C4-2B (cell line): ENCODE measurements around the gene PTGIR.
"Not testable (repeated sequence)": the region's sequence is repeated elsewhere in the genome, so short reads cannot be mapped to it uniquely, and the experiment has no call there.

Experiments used
- H3K27ac ChIP-seq: fragments of 450-650 bp; 2 replicates; pipeline ENCODE4 v1.5.1; 2017
- ZFX ChIP-seq: fragments of 450-650 bp; IDR thresholded peaks from 2 replicates; pipeline ENCODE4 v1.6.1; 2017
- TF ChIP-seq, protein P1 (sequence below): fragments of 450-650 bp; conservative IDR thresholded peaks from 2 replicates; pipeline ENCODE4 v1.5.1; 2017; ENCODE audit warnings: mild to moderate bottlenecking

PTGIR gene

DNA sequence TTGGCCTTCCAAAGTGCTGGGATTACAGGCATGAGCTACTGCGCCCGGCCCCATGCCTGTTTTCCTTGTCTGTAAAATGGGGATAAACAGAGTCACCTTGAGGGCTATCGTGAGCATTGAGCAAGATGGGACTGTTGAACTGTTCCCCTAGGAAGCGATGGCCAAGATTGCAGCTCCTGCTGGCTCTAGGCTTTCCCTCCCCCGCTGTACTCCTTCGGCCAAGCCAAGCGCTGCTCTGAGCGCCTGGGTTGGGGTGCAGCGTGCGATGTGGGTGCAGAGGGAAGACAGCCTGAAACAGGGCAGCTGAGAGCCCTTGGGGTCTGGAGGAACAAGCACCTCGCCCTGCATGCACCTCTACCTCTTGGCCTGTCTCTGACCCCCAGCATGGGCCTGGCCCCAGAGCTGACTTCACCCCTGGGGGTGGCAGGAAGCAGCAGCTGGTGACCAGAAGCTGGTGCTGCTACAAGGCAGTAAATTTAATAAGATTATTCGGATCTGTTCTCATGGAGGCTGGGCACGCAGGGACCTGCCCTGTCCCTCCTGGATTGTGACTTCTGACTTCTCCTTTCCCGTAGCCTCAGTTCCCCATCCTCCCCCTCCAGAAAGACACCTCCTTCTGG, 5.8 kb upstream of the PTGIR start:
- no peak for TF ChIP-seq ZFX
- TF ChIP-seq, protein P1, sequence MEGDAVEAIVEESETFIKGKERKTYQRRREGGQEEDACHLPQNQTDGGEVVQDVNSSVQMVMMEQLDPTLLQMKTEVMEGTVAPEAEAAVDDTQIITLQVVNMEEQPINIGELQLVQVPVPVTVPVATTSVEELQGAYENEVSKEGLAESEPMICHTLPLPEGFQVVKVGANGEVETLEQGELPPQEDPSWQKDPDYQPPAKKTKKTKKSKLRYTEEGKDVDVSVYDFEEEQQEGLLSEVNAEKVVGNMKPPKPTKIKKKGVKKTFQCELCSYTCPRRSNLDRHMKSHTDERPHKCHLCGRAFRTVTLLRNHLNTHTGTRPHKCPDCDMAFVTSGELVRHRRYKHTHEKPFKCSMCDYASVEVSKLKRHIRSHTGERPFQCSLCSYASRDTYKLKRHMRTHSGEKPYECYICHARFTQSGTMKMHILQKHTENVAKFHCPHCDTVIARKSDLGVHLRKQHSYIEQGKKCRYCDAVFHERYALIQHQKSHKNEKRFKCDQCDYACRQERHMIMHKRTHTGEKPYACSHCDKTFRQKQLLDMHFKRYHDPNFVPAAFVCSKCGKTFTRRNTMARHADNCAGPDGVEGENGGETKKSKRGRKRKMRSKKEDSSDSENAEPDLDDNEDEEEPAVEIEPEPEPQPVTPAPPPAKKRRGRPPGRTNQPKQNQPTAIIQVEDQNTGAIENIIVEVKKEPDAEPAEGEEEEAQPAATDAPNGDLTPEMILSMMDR, result no peak
- no peak overlapping the region for H3K27ac ChIP-seq

GRCh38 chr19:46629546-46630025, 4.7 kb upstream of the PTGIR start:
- no peak overlapping the region for H3K27ac ChIP-seq
- TF ChIP-seq, protein P1, result no peak
- no peak for TF ChIP-seq ZFX

- not testable (repeated sequence) for H3K27ac ChIP-seq
Measured at GRCh38 chr19:46628970-46629369, 4.1 kb upstream of the PTGIR start.

- TF ChIP-seq, protein P1, result no peak
- no peak for TF ChIP-seq ZFX
- H3K27ac ChIP-seq, result no peak overlapping the region
Measured at GRCh38 chr19:46626446-46626845, 1.6 kb upstream of the PTGIR start.

DNA sequence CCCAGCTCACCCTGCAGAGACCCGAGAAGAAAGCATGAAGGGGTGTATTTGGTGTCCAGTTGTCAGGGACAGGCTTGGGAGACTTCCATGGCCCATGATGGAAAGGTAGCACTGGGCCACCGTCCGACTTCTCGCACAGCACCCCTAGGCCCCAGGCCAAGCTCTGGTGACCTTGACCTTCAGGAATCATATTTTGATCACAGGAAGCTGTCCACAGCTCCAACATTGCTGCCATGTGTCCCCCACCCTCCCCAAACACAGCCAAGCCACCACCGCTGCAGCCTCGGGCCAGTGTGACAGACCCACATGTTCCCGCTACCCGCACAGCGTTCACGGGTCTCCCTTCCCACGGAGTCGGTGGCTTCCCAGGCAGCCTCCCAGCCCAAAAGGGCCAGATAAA, 842 bp upstream of the PTGIR start:
- TF ChIP-seq ZFX, result no peak
- TF ChIP-seq, protein P1, result no peak
- no peak overlapping the region for H3K27ac ChIP-seq

DNA sequence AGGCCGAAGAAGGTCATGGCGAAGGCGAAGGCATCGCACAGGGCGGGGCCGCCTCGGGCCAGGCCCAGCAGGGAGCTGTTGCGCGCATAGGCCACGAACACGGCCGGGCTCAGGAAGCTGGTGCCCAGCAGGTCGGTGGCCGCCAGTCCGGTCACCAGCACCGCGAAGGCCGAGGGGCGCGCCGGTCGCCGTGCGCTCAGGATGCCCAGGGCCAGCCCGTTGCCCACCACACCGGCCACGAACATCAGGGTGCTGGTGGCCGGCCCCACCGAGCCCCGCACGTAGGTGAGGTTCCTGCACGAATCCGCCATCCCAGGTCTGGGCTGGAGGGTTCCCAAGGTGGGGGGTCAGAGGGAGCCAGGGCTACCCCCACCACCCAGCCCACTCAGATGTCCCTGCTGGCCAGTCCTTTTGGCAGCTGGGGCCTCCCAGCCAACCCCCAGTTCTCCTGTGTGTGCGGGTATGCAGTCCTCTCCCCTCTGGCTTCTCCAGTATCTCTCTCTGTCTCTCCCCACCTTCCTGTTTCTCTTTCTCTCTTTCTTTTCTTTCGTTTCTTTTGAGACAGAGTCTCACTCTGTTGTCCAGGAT, 880 bp downstream of the PTGIR start:
- H3K27ac ChIP-seq, result no peak overlapping the region
- TF ChIP-seq, protein P1, result no peak
- TF ChIP-seq ZFX, result no peak

GRCh38 chr19:46622118-46622446, 2.8 kb downstream of the PTGIR start:
- no peak for TF ChIP-seq ZFX
- TF ChIP-seq, protein P1, result no peak

More at GRCh38 chr19:46622118-46622446, 2.8 kb downstream of the PTGIR start:
- no peak overlapping the region for H3K27ac ChIP-seq
